ENCODE results near the gene CARMIL1.

Gene CARMIL1

GRCh38 chr6:25311331-25311840 is 32.2 kb downstream of the CARMIL1 start:
- peak; percentile 64 for DNase-seq

DNA sequence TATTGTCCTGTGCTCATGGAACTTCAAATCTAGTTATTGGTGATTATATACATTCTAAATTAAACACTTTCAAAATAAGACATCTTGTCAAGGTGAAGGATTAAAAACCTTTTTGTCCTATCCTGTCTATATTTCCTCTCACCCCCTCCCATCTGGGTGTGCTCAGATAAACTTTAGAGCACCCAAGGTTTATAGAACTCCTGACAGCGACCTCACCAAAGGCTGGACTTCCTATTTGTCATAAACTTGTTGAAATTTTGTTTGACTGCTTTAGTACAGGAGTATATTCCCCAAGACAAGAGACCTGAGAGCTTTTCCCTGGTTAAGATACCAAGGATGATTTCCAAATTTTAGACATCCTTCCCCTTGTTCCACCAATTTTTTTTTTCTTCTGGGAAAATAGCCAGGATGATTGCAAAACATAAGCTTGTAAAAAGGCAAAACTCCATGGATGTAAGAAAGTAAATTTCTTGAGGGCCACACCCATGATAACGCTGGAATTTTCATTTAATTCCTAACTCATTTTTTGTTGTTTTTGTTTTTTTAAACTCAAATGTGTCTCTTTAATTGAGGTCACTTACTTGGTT is 33.0 kb downstream of the CARMIL1 start:
- no peak for DNase-seq

DNA sequence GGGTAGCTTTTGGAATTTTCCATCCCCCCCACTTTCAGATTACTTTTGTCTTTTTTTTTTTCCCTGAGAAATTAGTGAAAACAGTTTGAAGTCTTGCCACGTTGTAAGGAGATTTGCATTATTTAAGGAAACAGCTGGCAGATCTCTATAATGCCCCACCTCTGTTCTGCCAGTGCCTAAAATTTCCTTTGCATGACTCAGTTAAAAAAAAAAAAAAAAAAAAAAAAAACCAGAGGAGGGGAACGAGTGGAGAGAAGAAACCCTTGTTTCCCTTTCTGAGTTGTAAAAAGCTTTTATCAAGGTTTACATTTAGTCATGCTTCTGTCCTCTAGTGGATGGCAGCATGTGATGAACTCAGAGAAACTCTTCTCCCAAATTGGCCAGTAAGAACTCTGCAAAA is 33.5 kb downstream of the CARMIL1 start:
- DNase-seq = peak; percentile 26

DNA sequence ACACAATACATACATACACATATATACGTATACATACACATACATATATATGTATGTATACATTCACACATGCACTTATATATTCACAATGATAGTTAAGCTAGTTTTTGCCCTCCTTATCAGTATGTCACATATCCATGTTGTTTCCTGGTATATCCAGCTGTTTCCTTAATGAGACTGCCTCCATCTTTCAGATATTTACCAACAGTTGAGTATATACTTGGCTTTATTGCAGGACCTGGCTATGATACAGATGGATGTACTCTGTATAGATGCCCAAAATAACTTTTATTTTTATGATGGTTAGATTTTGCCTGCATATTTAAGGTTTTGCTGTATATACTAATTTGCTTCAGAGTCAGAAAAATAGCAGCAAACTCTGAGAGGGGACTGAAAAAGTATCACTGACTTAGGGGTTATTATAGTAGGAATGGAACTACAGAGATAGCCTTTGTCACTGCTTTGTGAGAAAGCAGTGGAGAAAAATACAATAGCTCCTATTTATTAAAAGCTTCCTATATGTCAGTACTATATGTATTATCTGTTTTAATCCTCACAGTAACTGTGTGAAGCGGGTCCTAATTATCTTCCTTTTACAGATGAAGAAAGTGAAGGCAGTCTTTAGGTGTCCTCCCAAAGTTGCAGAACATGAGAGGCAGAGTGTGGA is 35.5 kb downstream of the CARMIL1 start:
- DNase-seq = no peak

- no peak for DNase-seq
Observed at GRCh38 chr6:25315194-25316177, 36.3 kb downstream of the CARMIL1 start.

GRCh38 chr6:25316626-25317025 is 37.5 kb downstream of the CARMIL1 start:
- DNase-seq = no peak

- DNase-seq = no peak
Observed at GRCh38 chr6:25318589-25318988, 39.4 kb downstream of the CARMIL1 start.

DNA sequence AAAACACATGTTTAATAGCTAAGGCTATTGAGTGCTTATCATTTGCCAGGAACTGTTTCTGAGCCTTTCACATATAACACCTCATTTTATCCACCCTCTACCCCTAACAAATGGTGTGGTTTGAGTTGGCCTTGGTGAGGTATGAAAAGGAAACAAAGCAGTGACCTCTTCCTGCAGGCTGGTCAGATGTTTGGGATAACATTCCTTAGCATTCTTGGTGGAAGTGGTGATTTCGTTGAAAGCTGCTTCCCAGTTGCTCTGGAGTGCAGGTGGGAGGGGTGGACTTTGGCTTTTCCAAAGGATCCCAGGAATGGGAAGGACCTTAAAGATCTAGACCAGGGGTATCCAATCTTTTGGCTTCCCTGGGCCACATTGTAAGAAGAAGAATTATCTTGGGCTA is 41.3 kb downstream of the CARMIL1 start:
- no peak for DNase-seq

GRCh38 chr6:25322692-25323091 is 43.5 kb downstream of the CARMIL1 start:
- DNase-seq = no peak

DNA sequence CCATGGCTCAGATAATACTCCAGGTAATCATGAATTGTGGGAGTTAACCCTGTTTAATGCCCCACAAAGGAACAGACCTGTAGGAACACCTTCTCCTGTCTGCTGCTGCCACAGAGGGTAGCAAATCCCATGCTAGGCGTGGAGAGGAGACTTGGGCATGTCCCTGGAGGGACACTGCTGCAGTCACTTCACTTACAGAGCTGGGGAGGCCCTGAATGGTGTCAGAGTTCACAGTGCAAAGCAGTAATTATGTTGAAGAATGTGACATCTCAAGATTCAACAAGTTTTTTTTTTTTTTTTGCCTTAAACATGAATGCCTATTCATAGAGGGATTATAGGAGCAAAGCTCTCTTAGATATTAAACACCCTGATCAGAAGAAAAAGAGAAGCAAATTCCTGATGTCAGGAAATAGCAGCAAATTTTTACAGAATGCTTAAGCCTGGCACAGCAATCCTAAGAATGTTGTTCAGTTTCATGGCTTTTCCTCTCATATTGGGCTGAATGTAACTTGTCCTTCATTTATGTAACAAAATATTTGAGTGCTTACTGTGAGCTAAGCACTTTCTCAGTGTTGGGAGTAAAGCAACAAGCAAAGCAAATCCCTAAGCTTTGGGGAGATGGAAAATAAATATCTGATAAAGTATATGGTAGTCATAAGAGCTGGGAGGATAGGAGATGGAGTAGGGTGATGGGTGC is 45.0 kb downstream of the CARMIL1 start:
- no peak for DNase-seq

- no peak for DNase-seq
Observed at GRCh38 chr6:25326126-25326525, 47.0 kb downstream of the CARMIL1 start.

DNA sequence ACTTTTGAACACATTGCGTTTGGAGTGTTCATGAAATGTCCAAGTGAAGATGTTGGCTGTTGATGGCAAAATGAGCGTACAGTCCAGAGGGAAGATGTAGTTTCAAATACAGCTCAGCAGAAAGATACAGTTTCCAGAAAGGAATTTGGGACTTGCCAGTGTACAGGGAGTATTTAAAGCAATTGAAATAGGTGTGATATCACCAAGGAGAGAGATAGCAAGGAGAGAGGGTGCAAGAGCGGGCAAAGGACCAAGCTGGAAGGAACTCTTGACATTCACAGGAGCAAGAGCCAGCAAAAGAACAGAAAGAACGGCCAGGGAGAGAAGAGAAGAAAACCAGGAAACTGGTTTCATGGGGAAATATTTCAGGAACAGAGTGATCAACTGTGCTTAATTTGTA is 47.8 kb downstream of the CARMIL1 start:
- no peak for DNase-seq

DNA sequence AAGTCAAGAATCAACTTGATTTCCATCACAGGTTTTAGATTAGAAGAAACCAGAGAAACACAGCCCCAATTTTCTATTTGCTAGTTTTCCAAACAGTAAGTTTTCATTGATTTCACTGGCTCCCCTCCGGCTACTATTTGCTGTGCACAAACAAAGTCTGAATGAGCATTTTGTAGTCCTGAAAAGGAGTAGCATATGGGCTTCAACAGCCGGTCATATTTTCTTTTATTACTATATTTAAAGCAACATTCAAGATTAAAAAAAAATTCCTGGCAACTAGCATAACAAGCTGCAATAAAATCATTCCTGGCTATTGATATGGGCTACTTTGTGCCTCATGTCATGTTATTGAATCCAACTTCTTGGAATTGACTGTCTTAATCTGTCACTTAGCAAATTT is 48.3 kb downstream of the CARMIL1 start:
- no peak for DNase-seq

- no peak for DNase-seq
Observed at GRCh38 chr6:25329161-25329817, 50.1 kb downstream of the CARMIL1 start.

- DNase-seq = no peak
Observed at GRCh38 chr6:25329982-25330381, 50.8 kb downstream of the CARMIL1 start.

DNA sequence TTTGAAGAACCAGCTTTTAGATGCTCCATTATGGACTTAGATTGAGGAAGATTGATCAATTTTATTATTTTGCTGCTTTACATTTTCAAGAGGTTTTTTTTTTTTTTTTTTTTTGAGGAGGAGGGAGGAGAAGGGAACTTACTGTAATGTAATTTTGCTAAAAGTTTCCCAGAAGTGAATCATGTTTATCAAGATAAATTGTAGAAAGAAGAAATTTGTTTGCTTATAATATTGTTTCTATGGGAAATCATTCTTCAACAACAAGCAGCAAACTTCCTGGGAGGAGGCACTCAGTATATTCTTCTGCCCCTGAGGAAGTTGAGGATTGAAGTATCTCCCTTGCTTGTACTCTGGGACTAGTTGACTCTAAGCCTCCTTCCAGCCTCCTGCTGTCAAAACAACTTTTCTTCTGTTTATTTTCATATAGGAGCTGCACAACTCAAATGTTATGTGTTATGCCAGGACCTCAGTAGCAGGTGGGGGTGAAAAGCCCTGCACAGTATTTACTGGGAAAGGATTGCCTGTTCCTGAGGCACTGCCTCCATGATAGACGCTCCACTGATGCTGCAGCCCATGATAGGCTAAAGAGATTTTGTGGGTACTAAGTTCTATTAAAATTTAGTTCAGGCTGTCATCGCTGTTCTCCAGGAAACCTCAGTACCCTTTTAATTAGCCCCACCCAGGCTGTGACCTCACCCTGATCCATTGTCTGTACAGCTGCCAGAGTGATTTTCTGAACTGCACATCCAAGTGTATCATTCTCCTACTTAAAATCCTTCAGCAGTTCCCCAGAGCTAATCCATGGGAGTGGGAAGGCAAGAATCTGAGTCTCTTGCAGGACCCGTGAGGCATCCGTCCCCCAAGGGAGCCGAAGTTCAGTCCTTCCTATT is 51.9 kb downstream of the CARMIL1 start:
- no peak for DNase-seq

GRCh38 chr6:25332165-25332564 is 53.0 kb downstream of the CARMIL1 start:
- no peak for DNase-seq

DNA sequence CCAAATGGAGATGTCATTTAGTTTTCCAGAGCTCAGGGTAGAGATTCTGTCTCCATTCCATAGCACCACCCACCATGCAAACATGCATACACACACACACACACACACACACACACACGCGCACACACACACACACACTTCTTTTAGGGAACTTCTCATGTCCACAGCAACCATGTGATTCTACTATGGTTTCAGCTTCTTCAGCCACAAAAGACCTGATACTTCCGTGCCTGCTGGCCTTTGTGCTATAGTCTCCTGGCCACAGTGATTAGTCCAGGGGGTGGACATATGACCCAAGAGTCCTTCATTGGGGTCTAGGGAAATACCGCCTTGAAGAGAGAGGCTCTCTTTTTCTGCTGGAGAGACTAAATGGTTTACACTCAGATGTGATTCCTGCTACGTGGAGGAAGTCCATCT is 53.5 kb downstream of the CARMIL1 start:
- DNase-seq = no peak

DNA sequence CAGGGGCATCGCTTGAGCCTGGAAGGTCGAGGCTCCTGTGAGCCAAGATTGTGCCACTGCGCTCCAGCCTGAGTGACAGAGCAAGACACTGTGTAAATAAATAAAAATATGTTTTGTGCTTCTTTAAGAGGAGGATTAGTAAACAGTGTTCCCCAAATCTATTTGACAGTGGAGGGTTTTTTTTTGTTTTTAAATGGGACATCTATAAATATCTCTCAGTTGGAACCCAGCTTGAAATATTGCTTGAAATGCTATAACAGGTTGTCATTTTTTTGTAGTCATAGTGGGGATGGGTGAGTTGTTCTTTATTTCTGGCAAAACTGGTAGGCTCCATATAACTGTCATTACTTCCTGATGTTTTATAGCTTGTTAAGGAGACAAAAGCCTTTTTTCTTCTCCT is 54.3 kb downstream of the CARMIL1 start:
- DNase-seq = no peak

GRCh38 chr6:25334793-25335192 is 55.6 kb downstream of the CARMIL1 start:
- no peak for DNase-seq

DNA sequence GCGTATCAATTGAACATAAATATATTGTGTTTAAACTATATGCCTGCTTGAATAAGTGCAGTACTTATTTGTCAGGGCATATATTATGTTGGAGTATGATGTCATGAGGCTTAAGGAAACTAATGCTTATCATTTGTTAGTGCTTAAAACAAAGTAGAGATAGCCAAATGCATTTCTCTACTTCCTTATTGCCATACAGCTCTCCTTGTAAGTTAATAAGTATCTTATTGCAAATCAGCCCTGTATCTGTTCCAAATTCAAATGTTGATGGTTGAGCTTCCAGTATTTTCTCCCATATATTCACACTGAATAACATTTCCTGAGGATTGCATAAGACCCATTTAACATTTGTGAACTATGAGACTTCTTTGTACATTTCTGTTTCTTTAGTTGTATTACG is 57.8 kb downstream of the CARMIL1 start:
- DNase-seq = no peak

Measured in DMS53 (cell line).